Heart left ventricle (tissue), 13 donors: Measurements from ENCODE around the gene INSR.

Experiments
- CTCF ChIP-seq, 12 donors: fragments of 200-600 bp; sonication (generic) in 4 of 12; IDR thresholded peaks; one replicate each; pipeline versions ENCODE4 v1.5.0 to v1.8.0; 2018 to 2022; ENCODE audit warnings: antibody characterized with exemption in 12 of 12, mild to moderate bottlenecking in 5 of 12
- POLR2A ChIP-seq, 2 donors: fragments of 450-650 bp; IDR thresholded peaks; one replicate each; pipeline ENCODE4 v1.6.1; 2017; ENCODE audit warnings: antibody characterized with exemption in 2 of 2, mild to moderate bottlenecking in 2 of 2, moderate library complexity in 2 of 2
- donor health status: ischemic (EF 13 %, LVEDD 7.1; RV severe dilation, severe dysfunction).
- donor health status: DM: no; HTN: yes; CAD: no.
- donor health status: DM: no; HTN: no; CAD: no.
- donor health status: ischemic (EF 25% LVEDD 6.9; RV normal size, moderate dysfunction).
- donor health status: ischemic (EF 25% LVEDD 5.7; RV mildly dilated, moderate dysfunction).
- donor health status: ischemic (EF 35%, LVEDD 5.7; RV mildly dilated, moderate dysfunction).
- donor health status: nonischemic (EF 11% LVEDD 7.7; RV severe dilation, severe dysfunction).
- donor health status: DM: yes; HTN: yes; CAD: no.
- donor health status: PGD.
- donor health status: ischemic (EF 29% LVEDD 5.4; RV normal size, mild dysfunction).
- donor health status: nonischemic (EF 23%, LVEDD 6.1; RV moderate dilation, normal function).

GRCh38 chr19:7280940-7281666 lies 13.1 kb downstream of the INSR start:
- no peak for TF ChIP-seq CTCF (IDR thresholded peaks at IDR 0.05)
- no peak for TF ChIP-seq POLR2A (IDR thresholded peaks at IDR 0.05)
